Measurements from ENCODE around the gene EVC. TPM values are rescaled to one million over a fixed set of nuclear protein-coding genes. Genes with fewer than 3 reads are reported as not detected.

EVC gene
- total RNA-seq, 2 experiments from 2014 or later, result 0.70 to 1.5 TPM

- ATAC-seq (ENCODE audit: poor library complexity), result no peak
- no peak overlapping the region for H3K27ac Mint-ChIP-seq
- no peak overlapping the region for H3K4me3 Mint-ChIP-seq
- Histone ChIP-seq H3K4me1 (ENCODE audit: insufficient read depth, low read length) (no peaks in the 10 kb centered on the region), H3K36me3 (ENCODE audit: insufficient read depth, low read length) (no peaks in the 10 kb centered on the region), H3K27me3 (ENCODE audit: control insufficient read depth in 1 of 2, insufficient read depth in 2 of 2, low read length in 2 of 2) (no peaks in the 10 kb centered on the region), H3K4me3 (ENCODE audit: low read length) (no peak overlapping the region), H3K9me3 (ENCODE audit: control insufficient read depth in 1 of 2, insufficient read depth in 1 of 2, low read length in 2 of 2) (peaks cover 7 to 14% of the 10 kb centered on the region in 2 experiments), H3K27ac (ENCODE audit: low read depth in 1 of 2, low read length in 2 of 2) (no peak overlapping the region)
- TF ChIP-seq CTCF (IDR thresholded peaks at IDR 0.05), result no peak
- DNase-seq, result no peak
- ChIA-PET CTCF (no interaction called here), POLR2A (no interaction called here)
- H3K9me3 Mint-ChIP-seq, result peaks cover 3% of the 10 kb centered on the region
- H3K36me3 Mint-ChIP-seq (ENCODE audit: low read depth), result no peaks in the 10 kb centered on the region
- intact Hi-C loops (cut with DNase I, micrococcal nuclease), result no loop called here
- no peaks in the 10 kb centered on the region for H3K4me1 Mint-ChIP-seq (ENCODE audit: low read depth)
- peaks cover 8% of the 10 kb centered on the region for H3K27me3 Mint-ChIP-seq
Observed at GRCh38 chr4:5719350-5720055, 8.5 kb downstream of the EVC start.

- Mint-ChIP-seq H3K27me3 (peaks cover 8% of the 10 kb centered on the region), H3K4me1 (ENCODE audit: low read depth) (no peaks in the 10 kb centered on the region), H3K9me3 (peaks cover 3% of the 10 kb centered on the region), H3K27ac (no peak overlapping the region), H3K36me3 (ENCODE audit: low read depth) (no peaks in the 10 kb centered on the region), H3K4me3 (no peak overlapping the region)
- DNase-seq (no peak), ATAC-seq (ENCODE audit: poor library complexity) (no peak)
- no peak overlapping the region for H3K4me3 ChIP-seq (ENCODE audit: low read length)
- peaks cover 2 to 14% of the 10 kb centered on the region in 2 experiments for H3K9me3 ChIP-seq (ENCODE audit: control insufficient read depth in 1 of 2, insufficient read depth in 1 of 2, low read length in 2 of 2)
- ChIA-PET POLR2A (no interaction called here), CTCF (no interaction called here)
- intact Hi-C loops (cut with DNase I, micrococcal nuclease), result no loop called here
- no peaks in the 10 kb centered on the region for H3K36me3 ChIP-seq (ENCODE audit: insufficient read depth, low read length)
- TF ChIP-seq CTCF (IDR thresholded peaks at IDR 0.05), result no peak
- H3K27ac ChIP-seq (ENCODE audit: low read depth in 1 of 2, low read length in 2 of 2), result no peak overlapping the region
- H3K27me3 ChIP-seq (ENCODE audit: control insufficient read depth in 1 of 2, insufficient read depth in 2 of 2, low read length in 2 of 2), result no peaks in the 10 kb centered on the region
- H3K4me1 ChIP-seq (ENCODE audit: insufficient read depth, low read length), result no peaks in the 10 kb centered on the region
Observed at GRCh38 chr4:5720157-5720850, 9.3 kb downstream of the EVC start.

- intact Hi-C loops (cut with DNase I, micrococcal nuclease), result no loop called here
- Mint-ChIP-seq H3K9me3 (peaks cover 3% of the 10 kb centered on the region), H3K27me3 (peaks cover 8% of the 10 kb centered on the region), H3K4me1 (ENCODE audit: low read depth) (no peaks in the 10 kb centered on the region), H3K36me3 (ENCODE audit: low read depth) (no peaks in the 10 kb centered on the region), H3K4me3 (no peak overlapping the region), H3K27ac (no peak overlapping the region)
- peaks cover 0 to 11% of the 10 kb centered on the region in 2 experiments for H3K9me3 ChIP-seq (ENCODE audit: control insufficient read depth in 1 of 2, insufficient read depth in 1 of 2, low read length in 2 of 2)
- H3K4me3 ChIP-seq (ENCODE audit: low read length), result no peak overlapping the region
- no peak overlapping the region for H3K27ac ChIP-seq (ENCODE audit: low read depth in 1 of 2, low read length in 2 of 2)
- DNase-seq (no peak), ATAC-seq (ENCODE audit: poor library complexity) (no peak)
- no peak for TF ChIP-seq CTCF (IDR thresholded peaks at IDR 0.05)
- H3K36me3 ChIP-seq (ENCODE audit: insufficient read depth, low read length), result no peaks in the 10 kb centered on the region
- ChIA-PET CTCF (no interaction called here), POLR2A (no interaction called here)
- H3K27me3 ChIP-seq (ENCODE audit: control insufficient read depth in 1 of 2, insufficient read depth in 2 of 2, low read length in 2 of 2), result no peaks in the 10 kb centered on the region
- no peaks in the 10 kb centered on the region for H3K4me1 ChIP-seq (ENCODE audit: insufficient read depth, low read length)
Observed at GRCh38 chr4:5720980-5721379, 10.0 kb downstream of the EVC start.
